Fibroblast of gingiva (primary cell): Measurements from ENCODE around the gene HSD17B4.
"Not testable (repeated sequence)": the region's sequence is repeated elsewhere in the genome, so short reads cannot be mapped to it uniquely, and the experiment has no call there.

Experiments used
- DNase-seq: peaks from one replicate; pipeline ENCODE4 v3.0.0-alpha.2; 2011; ENCODE audit warnings: low read depth

Gene HSD17B4

GRCh38 chr5:119480629-119481028 lies 28.3 kb downstream of the HSD17B4 start:
- not testable (repeated sequence) for DNase-seq

- no peak for DNase-seq
Observed at GRCh38 chr5:119483155-119483554, 30.9 kb downstream of the HSD17B4 start.

- DNase-seq, result no peak
Observed at GRCh38 chr5:119484884-119485283, 32.6 kb downstream of the HSD17B4 start.

GRCh38 chr5:119501671-119502179 lies 49.4 kb downstream of the HSD17B4 start:
- DNase-seq, result no peak

GRCh38 chr5:119503939-119504338 lies 51.6 kb downstream of the HSD17B4 start:
- DNase-seq, result not testable (repeated sequence)

GRCh38 chr5:119512277-119512676 lies 60.0 kb downstream of the HSD17B4 start:
- DNase-seq, result no peak

GRCh38 chr5:119515192-119515591 lies 62.9 kb downstream of the HSD17B4 start:
- peak; percentile 35 for DNase-seq

- not testable (repeated sequence) for DNase-seq
Observed at GRCh38 chr5:119517115-119517514, 64.8 kb downstream of the HSD17B4 start.

- no peak for DNase-seq
Observed at GRCh38 chr5:119521232-119521631, 68.9 kb downstream of the HSD17B4 start.

- no peak for DNase-seq
Observed at GRCh38 chr5:119522841-119523240, 70.5 kb downstream of the HSD17B4 start.

GRCh38 chr5:119524485-119524884 lies 72.2 kb downstream of the HSD17B4 start:
- DNase-seq, result no peak

GRCh38 chr5:119527351-119527750 lies 75.1 kb downstream of the HSD17B4 start:
- peak; percentile 8 for DNase-seq

GRCh38 chr5:119529811-119530210 lies 77.5 kb downstream of the HSD17B4 start:
- no peak for DNase-seq

- no peak for DNase-seq
Observed at GRCh38 chr5:119532637-119533036, 80.3 kb downstream of the HSD17B4 start.

- DNase-seq, result no peak
Observed at GRCh38 chr5:119537704-119538103, 85.4 kb downstream of the HSD17B4 start.

- DNase-seq, result no peak
Observed at GRCh38 chr5:119541716-119542115, 89.4 kb downstream of the HSD17B4 start.

- no peak for DNase-seq
Observed at GRCh38 chr5:119551819-119552218, 99.5 kb downstream of the HSD17B4 start.

- no peak for DNase-seq
Observed at GRCh38 chr5:119554597-119554996, 102.3 kb downstream of the HSD17B4 start.

- no peak for DNase-seq
Observed at GRCh38 chr5:119570910-119571309, 118.6 kb downstream of the HSD17B4 start.

- DNase-seq, result no peak
Observed at GRCh38 chr5:119578937-119579336, 126.6 kb downstream of the HSD17B4 start.

- DNase-seq, result no peak
Observed at GRCh38 chr5:119582987-119583386, 130.7 kb downstream of the HSD17B4 start.

GRCh38 chr5:119583684-119584083 lies 131.4 kb downstream of the HSD17B4 start:
- peak; percentile 15 for DNase-seq
